OCI-LY1 (cell line): ENCODE results near the gene CELSR3.

ENCODE experiments used
- EZH2 ChIP-seq: fragments of 200-600 bp; sonication (generic), shearing (Covaris generic); IDR thresholded peaks from 2 replicates; pipeline ENCODE4 v1.8.0; 2017; ENCODE audit warnings: borderline replicate concordance, mixed run types, mild to moderate bottlenecking, antibody characterized with exemption, low read length, moderate library complexity, mixed read lengths
- TF ChIP-seq, protein P1 (sequence below): fragments of 200-600 bp; sonication (generic), shearing (Covaris generic); IDR thresholded peaks from 2 replicates; pipeline ENCODE4 v1.5.1; 2017; ENCODE audit warnings: mild to moderate bottlenecking, antibody characterized with exemption, low read length, moderate library complexity, mixed read lengths

DNA sequence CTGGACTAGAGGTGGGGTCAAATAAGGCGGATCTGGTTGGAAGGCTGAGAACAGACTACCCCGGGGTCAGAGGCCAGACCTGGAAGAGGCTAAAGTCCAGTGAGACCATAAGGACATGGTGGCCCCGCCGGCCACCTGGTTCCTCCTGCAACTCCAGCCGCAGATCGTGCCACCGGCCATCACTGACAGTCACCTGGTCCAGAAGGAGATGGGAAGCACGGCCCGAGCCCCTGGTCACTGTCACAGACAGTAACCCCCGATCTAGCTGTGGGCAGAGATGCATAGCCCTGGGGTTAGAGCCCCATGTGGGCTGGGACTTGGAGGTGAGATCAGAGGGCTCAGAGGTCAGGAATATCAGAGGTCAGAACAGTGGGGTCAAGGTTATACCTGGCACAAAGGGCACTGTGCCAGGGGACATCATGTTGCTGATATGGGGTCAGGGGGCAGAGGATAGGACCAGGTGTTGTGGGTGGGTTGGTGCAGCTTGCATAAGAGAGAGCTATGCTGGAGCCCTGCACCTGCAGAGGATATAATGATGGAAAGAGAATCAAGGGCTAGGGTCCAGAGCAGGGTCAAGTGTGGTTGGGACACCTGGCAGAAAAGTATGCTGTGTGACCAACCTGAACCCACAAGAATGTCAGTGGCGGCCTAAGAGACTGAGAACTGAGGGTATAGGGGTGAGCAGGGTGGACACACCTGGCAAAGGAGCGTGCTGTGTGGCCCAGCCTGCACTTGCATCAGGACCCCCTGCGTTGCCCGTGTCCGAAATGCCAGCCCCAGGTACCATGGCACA lies 9.6 kb downstream of the CELSR3 start:
- TF ChIP-seq, protein P1, sequence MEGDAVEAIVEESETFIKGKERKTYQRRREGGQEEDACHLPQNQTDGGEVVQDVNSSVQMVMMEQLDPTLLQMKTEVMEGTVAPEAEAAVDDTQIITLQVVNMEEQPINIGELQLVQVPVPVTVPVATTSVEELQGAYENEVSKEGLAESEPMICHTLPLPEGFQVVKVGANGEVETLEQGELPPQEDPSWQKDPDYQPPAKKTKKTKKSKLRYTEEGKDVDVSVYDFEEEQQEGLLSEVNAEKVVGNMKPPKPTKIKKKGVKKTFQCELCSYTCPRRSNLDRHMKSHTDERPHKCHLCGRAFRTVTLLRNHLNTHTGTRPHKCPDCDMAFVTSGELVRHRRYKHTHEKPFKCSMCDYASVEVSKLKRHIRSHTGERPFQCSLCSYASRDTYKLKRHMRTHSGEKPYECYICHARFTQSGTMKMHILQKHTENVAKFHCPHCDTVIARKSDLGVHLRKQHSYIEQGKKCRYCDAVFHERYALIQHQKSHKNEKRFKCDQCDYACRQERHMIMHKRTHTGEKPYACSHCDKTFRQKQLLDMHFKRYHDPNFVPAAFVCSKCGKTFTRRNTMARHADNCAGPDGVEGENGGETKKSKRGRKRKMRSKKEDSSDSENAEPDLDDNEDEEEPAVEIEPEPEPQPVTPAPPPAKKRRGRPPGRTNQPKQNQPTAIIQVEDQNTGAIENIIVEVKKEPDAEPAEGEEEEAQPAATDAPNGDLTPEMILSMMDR, result no peak
- TF ChIP-seq EZH2, result no peak
